ENCODE results near the gene PDSS2.
"Not testable (repeated sequence)": the region's sequence is repeated elsewhere in the genome, so short reads cannot be mapped to it uniquely, and the experiment has no call there.

The PDSS2 gene

GRCh38 chr6:107179004-107179403 is 280.4 kb downstream of the PDSS2 start:
- no peak overlapping the region for H3K4me3 ChIP-seq (ENCODE audit: low read depth in 1 of 2, low read length in 1 of 2)
- no peak for TF ChIP-seq CTCF (IDR thresholded peaks at IDR 0.05)
- no peaks in the 10 kb centered on the region for H3K27me3 ChIP-seq
- H3K27ac ChIP-seq, result no peak overlapping the region
- no peaks in the 10 kb centered on the region for H3K9me3 ChIP-seq
- H3K4me1 ChIP-seq (ENCODE audit: control insufficient read depth in 1 of 2, insufficient read depth in 1 of 2, low read depth in 1 of 2, low read length in 1 of 2), result no peaks in the 10 kb centered on the region
- H3K36me3 ChIP-seq, result no peaks in the 10 kb centered on the region

- Histone ChIP-seq H3K27ac (no peak overlapping the region), H3K9me3 (no peaks in the 10 kb centered on the region), H3K4me1 (ENCODE audit: control insufficient read depth in 1 of 2, insufficient read depth in 1 of 2, low read depth in 1 of 2, low read length in 1 of 2) (no peaks in the 10 kb centered on the region), H3K36me3 (no peaks in the 10 kb centered on the region), H3K27me3 (no peaks in the 10 kb centered on the region), H3K4me3 (ENCODE audit: low read depth in 1 of 2, low read length in 1 of 2) (no peak overlapping the region)
- TF ChIP-seq CTCF (IDR thresholded peaks at IDR 0.05), result no peak
Observed at GRCh38 chr6:107173779-107174178, 285.6 kb downstream of the PDSS2 start.

- Histone ChIP-seq H3K27ac (no peak overlapping the region), H3K4me3 (ENCODE audit: low read depth in 1 of 2, low read length in 1 of 2) (no peak overlapping the region), H3K36me3 (no peaks in the 10 kb centered on the region), H3K9me3 (no peaks in the 10 kb centered on the region), H3K4me1 (ENCODE audit: control insufficient read depth in 1 of 2, insufficient read depth in 1 of 2, low read depth in 1 of 2, low read length in 1 of 2) (no peaks in the 10 kb centered on the region), H3K27me3 (no peaks in the 10 kb centered on the region)
- no peak for TF ChIP-seq CTCF (IDR thresholded peaks at IDR 0.05)
Observed at GRCh38 chr6:107171513-107171912, 287.9 kb downstream of the PDSS2 start.

- not testable (repeated sequence) for H3K4me1 ChIP-seq (ENCODE audit: control insufficient read depth in 1 of 2, insufficient read depth in 1 of 2, low read depth in 1 of 2, low read length in 1 of 2); H3K27ac ChIP-seq; H3K9me3 ChIP-seq; H3K27me3 ChIP-seq; H3K36me3 ChIP-seq; H3K4me3 ChIP-seq (ENCODE audit: low read depth in 1 of 2, low read length in 1 of 2)
Observed at GRCh38 chr6:107164299-107164698, 295.1 kb downstream of the PDSS2 start.

GRCh38 chr6:107161521-107161920 is 297.8 kb downstream of the PDSS2 start:
- H3K9me3 ChIP-seq, result no peaks in the 10 kb centered on the region
- H3K4me1 ChIP-seq (ENCODE audit: control insufficient read depth in 1 of 2, insufficient read depth in 1 of 2, low read depth in 1 of 2, low read length in 1 of 2), result no peaks in the 10 kb centered on the region
- H3K27me3 ChIP-seq, result no peaks in the 10 kb centered on the region
- H3K36me3 ChIP-seq, result no peaks in the 10 kb centered on the region
- H3K4me3 ChIP-seq (ENCODE audit: low read depth in 1 of 2, low read length in 1 of 2), result no peak overlapping the region
- H3K27ac ChIP-seq, result no peak overlapping the region
- no peak for TF ChIP-seq CTCF (IDR thresholded peaks at IDR 0.05)

- H3K27ac ChIP-seq, result no peak overlapping the region
- no peak for TF ChIP-seq CTCF (IDR thresholded peaks at IDR 0.05)
Observed at GRCh38 chr6:107156617-107157016, 302.7 kb downstream of the PDSS2 start.

More at GRCh38 chr6:107156617-107157016, 302.7 kb downstream of the PDSS2 start:
- no peaks in the 10 kb centered on the region for H3K9me3 ChIP-seq
- H3K27me3 ChIP-seq, result no peaks in the 10 kb centered on the region
- H3K4me1 ChIP-seq (ENCODE audit: control insufficient read depth in 1 of 2, insufficient read depth in 1 of 2, low read depth in 1 of 2, low read length in 1 of 2), result no peaks in the 10 kb centered on the region
- H3K4me3 ChIP-seq (ENCODE audit: low read depth in 1 of 2, low read length in 1 of 2), result no peak overlapping the region
- H3K36me3 ChIP-seq, result no peaks in the 10 kb centered on the region

All from neutrophil (primary cell).